Transverse colon (tissue), 4 donors: ENCODE data around the gene DCTN5. TPM values are rescaled to one million over a fixed set of nuclear protein-coding genes. Genes with fewer than 3 reads are reported as not detected.
A peak's percentile ranks its signal among the peaks of the same experiment; 100 is the strongest.

ENCODE experiments used
- DNase-seq: peaks from one replicate; pipeline ENCODE4 v3.0.0-alpha.2; 2019
- H3K27ac ChIP-seq, 4 donors: fragments of 200-600 bp; sonication (generic); 2 replicates each; pipeline ENCODE4 v1.5.1; 2016 to 2018; ENCODE audit warnings: inconsistent platforms in 4 of 4
- H3K27me3 ChIP-seq: fragments of 200-600 bp; sonication (generic); 2 replicates; pipeline ENCODE4 v1.5.1; 2017; ENCODE audit warnings: inconsistent platforms
- H3K36me3 ChIP-seq, 4 donors: fragments of 200-600 bp; sonication (generic); 2 replicates each; pipeline ENCODE4 v1.5.1; 2017 to 2019; ENCODE audit warnings: inconsistent platforms in 4 of 4
- H3K4me1 ChIP-seq, 4 donors: fragments of 200-600 bp; sonication (generic); 2 replicates each; pipeline ENCODE4 v1.5.1; 2017 to 2020; ENCODE audit warnings: inconsistent platforms in 4 of 4
- H3K4me3 ChIP-seq, 4 donors: fragments of 200-600 bp; sonication (generic); 1 replicate in 1 of 4; 2 replicates in 3 of 4; pipeline versions ENCODE4 v1.5.1 to v1.6.1; 2017 to 2019; ENCODE audit warnings: inconsistent platforms in 4 of 4
- H3K9me3 ChIP-seq, 2 donors: fragments of 200-600 bp; sonication (generic); 2 replicates each; pipeline ENCODE4 v1.5.1; 2017 to 2019; ENCODE audit warnings: inconsistent platforms in 2 of 2
- EP300 ChIP-seq: sonication (generic); formaldehyde crosslinking; IDR thresholded peaks from one replicate; pipeline ENCODE4 v1.6.1; 2017; ENCODE audit warnings: antibody characterized with exemption, low read depth
- POLR2A ChIP-seq: fragments of 450-650 bp; IDR thresholded peaks from one replicate; pipeline ENCODE4 v1.6.1; 2016; ENCODE audit warnings: antibody characterized with exemption, mild to moderate bottlenecking, moderate library complexity
- POLR2AphosphoS5 ChIP-seq, 3 donors: sonication (generic); formaldehyde crosslinking; IDR thresholded peaks; one replicate each; pipeline ENCODE4 v1.6.1; 2016; ENCODE audit warnings: antibody characterized with exemption in 3 of 3
- WGBS, 2 donors: methylation state at CpG; one replicate each; pipeline ENCODE4 v1.1.5; 2018; ENCODE audit warnings: low coverage in 1 of 2; 5-methylcytosine and 5-hydroxymethylcytosine counted together
- in situ Hi-C, 4 donors: fragments of 200-750 bp; cut with MboI; loops; one replicate each; pipeline versions ENCODE4 v1.15.0 to v1.15.1; 2017; ENCODE audit warnings: low sequenced_read_pairs in 3 of 4, low pct_ligation_motif_present in 1 of 4, low pct_unique_long_range_greater_than_20kb in 1 of 4
- intact Hi-C: fragments of 100-400 bp; cut with DNase I; formaldehyde crosslinking; loops from one replicate; pipeline ENCODE4 v1.15.1; 2023; ENCODE audit warnings: low total_unique reads
- total RNA-seq, 4 donors: library from RNA; depleted of rRNA; stranded (reverse); fragments of >200 nt; gene quantifications; one replicate each; pipeline ENCODE4 v1.1.0, GENCODE V29; 2016
- TF ChIP-seq, protein P1 (sequence below), 5 experiments: fragments of 200-600 bp in 3 of 5; fragments of 450-650 bp in 2 of 5; sonication (generic) in 3 of 5; IDR thresholded peaks; 1 replicate in 2 of 5; 2 replicates in 3 of 5; pipeline ENCODE4 v1.5.1; 2016 to 2017; ENCODE audit warnings: antibody characterized with exemption in 5 of 5, inconsistent platforms in 3 of 5, mild to moderate bottlenecking in 2 of 5, moderate library complexity in 1 of 5

Gene DCTN5
- total RNA-seq, 4 donors from 2014 or later, result 8.0 to 52.2 (median 37.5) TPM

DNA sequence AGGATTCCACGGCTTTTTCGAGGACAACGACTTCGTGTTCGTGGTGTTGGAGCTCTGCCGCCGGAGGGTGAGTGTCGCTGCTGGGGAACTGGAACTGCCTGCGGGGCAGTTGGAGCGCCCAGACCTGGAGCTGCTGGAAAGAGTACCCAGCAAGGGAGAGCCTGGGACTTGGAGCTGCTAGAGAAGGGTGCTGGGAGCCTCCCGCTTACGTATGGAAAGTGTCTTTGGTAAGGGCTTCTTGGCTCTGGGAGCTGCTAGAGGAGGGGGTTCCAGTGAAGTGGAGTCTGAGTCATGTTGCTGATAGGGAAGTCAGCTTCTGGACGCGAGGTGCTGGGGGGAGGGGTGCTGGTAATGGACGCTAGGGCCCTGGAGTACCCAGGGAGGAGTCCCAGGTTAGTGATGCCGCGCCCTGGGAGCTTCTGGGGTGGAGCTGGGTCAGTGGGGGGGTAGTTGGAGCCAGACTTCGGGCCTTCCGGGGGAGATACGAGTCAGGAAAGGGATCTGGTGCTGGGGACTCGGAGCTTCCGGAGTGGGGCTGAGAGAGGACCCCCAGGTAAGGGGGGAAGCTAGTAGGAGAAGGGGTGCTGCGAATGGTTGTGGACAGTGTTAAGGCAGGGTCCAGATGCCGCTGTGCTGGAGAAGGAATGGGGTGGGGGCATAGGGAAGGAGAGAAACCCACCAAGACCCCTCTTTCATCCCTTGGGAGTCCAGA lies 38.2 kb downstream of the DCTN5 start:
- DNase-seq, result peak; percentile 56
- in situ Hi-C loops (no loop called here), intact Hi-C loops (no loop called here)
- WGBS, 2 donors, result 11% methylated on average over 24 of the region's 24 CpGs; no CpG with 5 or more reads in 1 of the 2 donors
- Histone ChIP-seq H3K27me3 (no peaks in the 10 kb centered on the region), H3K36me3 (peaks cover 0 to 6% (median under 1%) of the 10 kb centered on the region in 4 donors), H3K4me1 (peaks cover 3 to 34% (median 21%) of the 10 kb centered on the region in 4 donors), H3K4me3 (peak overlapping the region in 3 of 4 donors; percentile 45 to 65 (median 52)), H3K9me3 (no peaks in the 10 kb centered on the region), H3K27ac (peak overlapping the region in 3 of 4 donors; percentile 56 to 67 (median 61))
- TF ChIP-seq POLR2A (no peak), POLR2AphosphoS5 (IDR thresholded peaks at IDR 0.05) (no peak), EP300 (no peak)
- TF ChIP-seq, protein P1, sequence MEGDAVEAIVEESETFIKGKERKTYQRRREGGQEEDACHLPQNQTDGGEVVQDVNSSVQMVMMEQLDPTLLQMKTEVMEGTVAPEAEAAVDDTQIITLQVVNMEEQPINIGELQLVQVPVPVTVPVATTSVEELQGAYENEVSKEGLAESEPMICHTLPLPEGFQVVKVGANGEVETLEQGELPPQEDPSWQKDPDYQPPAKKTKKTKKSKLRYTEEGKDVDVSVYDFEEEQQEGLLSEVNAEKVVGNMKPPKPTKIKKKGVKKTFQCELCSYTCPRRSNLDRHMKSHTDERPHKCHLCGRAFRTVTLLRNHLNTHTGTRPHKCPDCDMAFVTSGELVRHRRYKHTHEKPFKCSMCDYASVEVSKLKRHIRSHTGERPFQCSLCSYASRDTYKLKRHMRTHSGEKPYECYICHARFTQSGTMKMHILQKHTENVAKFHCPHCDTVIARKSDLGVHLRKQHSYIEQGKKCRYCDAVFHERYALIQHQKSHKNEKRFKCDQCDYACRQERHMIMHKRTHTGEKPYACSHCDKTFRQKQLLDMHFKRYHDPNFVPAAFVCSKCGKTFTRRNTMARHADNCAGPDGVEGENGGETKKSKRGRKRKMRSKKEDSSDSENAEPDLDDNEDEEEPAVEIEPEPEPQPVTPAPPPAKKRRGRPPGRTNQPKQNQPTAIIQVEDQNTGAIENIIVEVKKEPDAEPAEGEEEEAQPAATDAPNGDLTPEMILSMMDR (IDR thresholded peaks at IDR 0.05), result no peak

DNA sequence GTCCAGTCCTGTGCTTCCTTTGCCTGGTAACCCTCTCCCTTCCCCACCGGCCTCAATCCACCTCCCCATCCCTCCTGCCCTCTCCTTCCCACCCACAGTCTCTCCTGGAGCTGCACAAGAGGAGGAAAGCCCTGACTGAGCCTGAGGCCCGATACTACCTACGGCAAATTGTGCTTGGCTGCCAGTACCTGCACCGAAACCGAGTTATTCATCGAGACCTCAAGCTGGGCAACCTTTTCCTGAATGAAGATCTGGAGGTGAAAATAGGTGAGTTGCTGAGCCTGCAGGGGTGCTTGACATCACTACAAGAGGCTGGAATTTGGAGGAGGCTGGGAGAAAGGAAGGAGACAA lies 38.7 kb downstream of the DCTN5 start:
- H3K9me3 ChIP-seq, result no peaks in the 10 kb centered on the region
- no peak for DNase-seq
- H3K27me3 ChIP-seq, result no peaks in the 10 kb centered on the region
- peaks cover 0 to 7% (median 2%) of the 10 kb centered on the region in 4 donors for H3K36me3 ChIP-seq
- H3K4me1 ChIP-seq, result peaks cover 3 to 34% (median 21%) of the 10 kb centered on the region in 4 donors
- 56% methylated on average over 6 of the region's 6 CpGs; no CpG with 5 or more reads in 1 of the 2 donors for WGBS, 2 donors
- peak overlapping the region in 1 of 4 donors; percentile 67 for H3K27ac ChIP-seq
- peak overlapping the region in 2 of 4 donors; percentile 52 to 65 for H3K4me3 ChIP-seq
- intact Hi-C loops, result no loop called here
- in situ Hi-C loops, result no loop called here
- TF ChIP-seq POLR2AphosphoS5 (IDR thresholded peaks at IDR 0.05), result no peak

DNA sequence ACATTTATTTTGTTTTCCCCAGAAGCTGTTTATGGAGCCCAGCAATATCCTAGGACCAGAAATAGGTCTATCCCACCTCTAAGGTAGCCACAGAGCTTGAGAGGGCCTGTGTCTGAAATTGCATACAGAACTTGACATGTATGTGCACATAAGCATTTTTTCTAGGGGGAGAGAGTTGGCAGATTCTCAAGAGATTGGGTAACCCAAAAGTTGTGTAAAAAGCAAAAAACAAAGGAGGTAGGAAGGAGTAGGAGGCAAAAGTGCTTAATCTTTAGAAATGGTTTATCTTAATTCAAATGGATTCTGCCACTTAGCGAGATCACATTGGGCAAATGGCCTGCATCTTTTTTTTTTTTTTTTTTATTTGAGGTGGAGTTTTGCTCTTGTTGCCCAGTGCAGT lies 40.9 kb downstream of the DCTN5 start:
- H3K9me3 ChIP-seq, result no peaks in the 10 kb centered on the region
- 84 to 89% methylated on average over 1 of the region's 1 CpG for WGBS, 2 donors
- H3K4me1 ChIP-seq, result peaks cover 3 to 28% (median 21%) of the 10 kb centered on the region in 4 donors
- H3K4me3 ChIP-seq, result no peak overlapping the region
- in situ Hi-C loops (no loop called here), intact Hi-C loops (no loop called here)
- no peaks in the 10 kb centered on the region for H3K27me3 ChIP-seq
- H3K27ac ChIP-seq, result no peak overlapping the region
- TF ChIP-seq EP300 (no peak), POLR2AphosphoS5 (IDR thresholded peaks at IDR 0.05) (no peak), POLR2A (no peak)
- TF ChIP-seq, protein P1 (IDR thresholded peaks at IDR 0.05), result no peak
- H3K36me3 ChIP-seq, result peaks cover 0 to 16% (median 4%) of the 10 kb centered on the region in 4 donors
- no peak for DNase-seq

DNA sequence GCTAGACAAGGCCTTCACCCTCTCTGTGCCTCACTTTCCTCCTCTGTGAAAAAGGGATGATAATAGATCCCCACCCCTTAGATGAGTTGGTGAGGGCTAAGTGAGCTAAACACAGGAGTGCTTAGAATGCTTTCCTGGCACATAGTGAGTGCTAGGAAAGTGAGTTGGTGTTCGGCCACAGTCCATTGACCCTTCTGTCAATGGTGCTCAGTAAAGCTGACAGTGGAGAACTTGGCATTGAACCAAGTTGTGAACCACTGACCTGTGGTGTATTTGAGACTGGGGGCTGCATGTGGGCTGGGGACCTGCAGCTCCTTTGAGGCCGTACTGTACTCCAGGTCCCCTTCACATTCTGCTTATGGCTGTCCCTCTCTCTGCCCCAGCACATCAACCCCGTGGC lies 42.2 kb downstream of the DCTN5 start:
- no peak for DNase-seq
- intact Hi-C loops, result no loop called here
- no peak overlapping the region for H3K4me3 ChIP-seq
- in situ Hi-C loops, result no loop called here
- H3K27ac ChIP-seq, result no peak overlapping the region
- 87 to 89% methylated on average over 3 of the region's 3 CpGs for WGBS, 2 donors
- TF ChIP-seq, protein P1 (IDR thresholded peaks at IDR 0.05), result no peak
- H3K4me1 ChIP-seq, result peaks cover 3 to 15% (median 10%) of the 10 kb centered on the region in 4 donors
- H3K36me3 ChIP-seq, result peaks cover 0 to 19% (median 6%) of the 10 kb centered on the region in 4 donors
- no peaks in the 10 kb centered on the region for H3K27me3 ChIP-seq
- no peaks in the 10 kb centered on the region for H3K9me3 ChIP-seq
